GM12892 (cell line): ENCODE data around the gene LMAN1L.

Experiments used
- POLR2A ChIP-seq: IDR thresholded peaks from 2 replicates; pipeline ENCODE4 v1.6.1; 2011; ENCODE audit warnings: low read depth, low read length, control low read depth
- POLR2AphosphoS5 ChIP-seq: IDR thresholded peaks from 2 replicates; pipeline ENCODE4 v1.6.1; 2011; ENCODE audit warnings: low read depth, low read length, control low read depth
- TAF1 ChIP-seq: IDR thresholded peaks from 2 replicates; pipeline ENCODE4 v1.6.1; 2011; ENCODE audit warnings: low read depth, mild to moderate bottlenecking, control low read depth, low read length, borderline replicate concordance

GRCh38 chr15:74801311-74801997 lies 11.2 kb upstream of the LMAN1L start:
- TF ChIP-seq POLR2A (no peak), POLR2AphosphoS5 (0 out of 2 replicates have a peak, but pooled peaks have one; percentile 23), TAF1 (no peak)
